ENCODE measurements around the gene TFPI.

DNA sequence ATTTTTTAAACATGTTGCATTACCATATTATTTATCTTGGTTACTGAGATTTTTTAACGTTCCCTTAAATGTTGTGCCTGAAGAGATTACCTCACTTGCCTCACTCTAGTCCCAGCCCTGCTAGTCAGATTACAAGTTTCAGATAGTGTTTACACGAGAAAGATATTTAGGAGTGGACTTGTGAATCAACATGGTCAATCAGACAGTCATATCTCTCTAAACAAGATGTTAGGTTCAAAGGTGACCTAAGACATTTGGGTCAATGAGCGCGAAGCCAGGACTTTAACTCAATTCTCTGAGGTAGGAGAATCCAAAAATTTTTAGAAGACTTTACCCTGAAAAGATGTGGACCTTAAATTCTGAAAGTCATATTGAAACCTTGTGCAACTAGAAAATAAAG lies 91.4 kb downstream of the TFPI start:
- no peak for TF ChIP-seq POLR2A (IDR thresholded peaks at IDR 0.05; ENCODE audit: low read length)
- no peak for TF ChIP-seq CHD4 (IDR thresholded peaks at IDR 0.05; ENCODE audit: borderline replicate concordance)
- no peak for TF ChIP-seq EHMT2 (IDR thresholded peaks at IDR 0.05; ENCODE audit: low read depth)

Measured in A549 (cell line).